Measurements from ENCODE around the gene PAX2. TPM values are rescaled to one million over a fixed set of nuclear protein-coding genes. Genes with fewer than 3 reads are reported as not detected.

Gene PAX2
- total and polyA plus RNA-seq, 4 donors = not detected

DNA sequence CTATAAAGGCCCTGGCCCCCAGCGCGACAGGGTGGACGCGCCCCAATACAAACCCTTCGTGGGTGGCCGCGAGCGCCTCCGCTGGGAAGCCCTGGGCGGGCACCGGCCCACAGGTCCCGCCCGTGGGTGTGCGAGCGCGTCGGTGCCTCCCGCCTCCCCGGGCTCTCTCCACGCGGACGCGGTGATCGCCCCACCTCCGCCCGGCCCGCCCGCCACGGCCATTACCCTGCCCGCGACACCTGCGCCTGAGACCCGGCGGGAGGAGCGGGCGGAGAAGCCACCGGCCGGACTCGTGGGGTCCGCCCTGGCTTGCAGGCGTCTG, 81.2 kb downstream of the PAX2 start:
- Histone ChIP-seq H3K27me3 (ENCODE audit: control insufficient read depth in 4 of 4, insufficient read depth in 4 of 4, low read length in 3 of 4) (peaks cover 2 to 19% (median 8%) of the 10 kb centered on the region in 4 donors), H3K9ac (ENCODE audit: low read depth in 1 of 2, low read length in 2 of 2) (no peak overlapping the region), H3K4me1 (ENCODE audit: control insufficient read depth in 4 of 4, insufficient read depth in 4 of 4, low read length in 3 of 4) (peaks cover 12 to 29% (median 20%) of the 10 kb centered on the region in 4 donors), H3K27ac (ENCODE audit: low read depth in 1 of 2, low read length in 2 of 2) (no peak overlapping the region), H3K9me3 (ENCODE audit: control insufficient read depth in 4 of 4, low read length in 3 of 4) (no peaks in the 10 kb centered on the region), H3K36me3 (ENCODE audit: control insufficient read depth in 4 of 4, insufficient read depth in 3 of 4, low read depth in 1 of 4, low read length in 3 of 4) (no peaks in the 10 kb centered on the region), H3K4me3 (ENCODE audit: low read depth in 1 of 3, low read length in 3 of 3) (peak overlapping the region in 2 of 3 donors; percentile 45 to 52)
- 5% methylated on average over 41 of the region's 41 CpGs for WGBS
- no peak for TF ChIP-seq GABPA (IDR thresholded peaks at IDR 0.05 in 1 of 2, conservative IDR thresholded peaks at IDR 0.05 in 1 of 2)
- TF ChIP-seq, protein P1, sequence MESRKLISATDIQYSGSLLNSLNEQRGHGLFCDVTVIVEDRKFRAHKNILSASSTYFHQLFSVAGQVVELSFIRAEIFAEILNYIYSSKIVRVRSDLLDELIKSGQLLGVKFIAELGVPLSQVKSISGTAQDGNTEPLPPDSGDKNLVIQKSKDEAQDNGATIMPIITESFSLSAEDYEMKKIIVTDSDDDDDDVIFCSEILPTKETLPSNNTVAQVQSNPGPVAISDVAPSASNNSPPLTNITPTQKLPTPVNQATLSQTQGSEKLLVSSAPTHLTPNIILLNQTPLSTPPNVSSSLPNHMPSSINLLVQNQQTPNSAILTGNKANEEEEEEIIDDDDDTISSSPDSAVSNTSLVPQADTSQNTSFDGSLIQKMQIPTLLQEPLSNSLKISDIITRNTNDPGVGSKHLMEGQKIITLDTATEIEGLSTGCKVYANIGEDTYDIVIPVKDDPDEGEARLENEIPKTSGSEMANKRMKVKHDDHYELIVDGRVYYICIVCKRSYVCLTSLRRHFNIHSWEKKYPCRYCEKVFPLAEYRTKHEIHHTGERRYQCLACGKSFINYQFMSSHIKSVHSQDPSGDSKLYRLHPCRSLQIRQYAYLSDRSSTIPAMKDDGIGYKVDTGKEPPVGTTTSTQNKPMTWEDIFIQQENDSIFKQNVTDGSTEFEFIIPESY (IDR thresholded peaks at IDR 0.05) = no peak
- TF ChIP-seq HNF4G (IDR thresholded peaks at IDR 0.05) = no peak
- no peak for TF ChIP-seq NR2F2 (IDR thresholded peaks at IDR 0.05)
- TF ChIP-seq, protein P2, sequence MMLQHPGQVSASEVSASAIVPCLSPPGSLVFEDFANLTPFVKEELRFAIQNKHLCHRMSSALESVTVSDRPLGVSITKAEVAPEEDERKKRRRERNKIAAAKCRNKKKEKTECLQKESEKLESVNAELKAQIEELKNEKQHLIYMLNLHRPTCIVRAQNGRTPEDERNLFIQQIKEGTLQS (IDR thresholded peaks at IDR 0.05) = no peak
- TF ChIP-seq, protein P3, sequence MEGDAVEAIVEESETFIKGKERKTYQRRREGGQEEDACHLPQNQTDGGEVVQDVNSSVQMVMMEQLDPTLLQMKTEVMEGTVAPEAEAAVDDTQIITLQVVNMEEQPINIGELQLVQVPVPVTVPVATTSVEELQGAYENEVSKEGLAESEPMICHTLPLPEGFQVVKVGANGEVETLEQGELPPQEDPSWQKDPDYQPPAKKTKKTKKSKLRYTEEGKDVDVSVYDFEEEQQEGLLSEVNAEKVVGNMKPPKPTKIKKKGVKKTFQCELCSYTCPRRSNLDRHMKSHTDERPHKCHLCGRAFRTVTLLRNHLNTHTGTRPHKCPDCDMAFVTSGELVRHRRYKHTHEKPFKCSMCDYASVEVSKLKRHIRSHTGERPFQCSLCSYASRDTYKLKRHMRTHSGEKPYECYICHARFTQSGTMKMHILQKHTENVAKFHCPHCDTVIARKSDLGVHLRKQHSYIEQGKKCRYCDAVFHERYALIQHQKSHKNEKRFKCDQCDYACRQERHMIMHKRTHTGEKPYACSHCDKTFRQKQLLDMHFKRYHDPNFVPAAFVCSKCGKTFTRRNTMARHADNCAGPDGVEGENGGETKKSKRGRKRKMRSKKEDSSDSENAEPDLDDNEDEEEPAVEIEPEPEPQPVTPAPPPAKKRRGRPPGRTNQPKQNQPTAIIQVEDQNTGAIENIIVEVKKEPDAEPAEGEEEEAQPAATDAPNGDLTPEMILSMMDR (IDR thresholded peaks at IDR 0.05; ENCODE audit: low read depth, low read length, missing input control) = no peak
- TF ChIP-seq TAF1 (conservative IDR thresholded peaks at IDR 0.05) = no peak
- no peak for TF ChIP-seq YY1 (IDR thresholded peaks at IDR 0.05)
- TF ChIP-seq FOXA2 (IDR thresholded peaks at IDR 0.05) = no peak
- TF ChIP-seq RXRA (IDR thresholded peaks at IDR 0.05) = no peak
- no peak for TF ChIP-seq HNF4A (conservative IDR thresholded peaks at IDR 0.05)
- TF ChIP-seq, protein P4, sequence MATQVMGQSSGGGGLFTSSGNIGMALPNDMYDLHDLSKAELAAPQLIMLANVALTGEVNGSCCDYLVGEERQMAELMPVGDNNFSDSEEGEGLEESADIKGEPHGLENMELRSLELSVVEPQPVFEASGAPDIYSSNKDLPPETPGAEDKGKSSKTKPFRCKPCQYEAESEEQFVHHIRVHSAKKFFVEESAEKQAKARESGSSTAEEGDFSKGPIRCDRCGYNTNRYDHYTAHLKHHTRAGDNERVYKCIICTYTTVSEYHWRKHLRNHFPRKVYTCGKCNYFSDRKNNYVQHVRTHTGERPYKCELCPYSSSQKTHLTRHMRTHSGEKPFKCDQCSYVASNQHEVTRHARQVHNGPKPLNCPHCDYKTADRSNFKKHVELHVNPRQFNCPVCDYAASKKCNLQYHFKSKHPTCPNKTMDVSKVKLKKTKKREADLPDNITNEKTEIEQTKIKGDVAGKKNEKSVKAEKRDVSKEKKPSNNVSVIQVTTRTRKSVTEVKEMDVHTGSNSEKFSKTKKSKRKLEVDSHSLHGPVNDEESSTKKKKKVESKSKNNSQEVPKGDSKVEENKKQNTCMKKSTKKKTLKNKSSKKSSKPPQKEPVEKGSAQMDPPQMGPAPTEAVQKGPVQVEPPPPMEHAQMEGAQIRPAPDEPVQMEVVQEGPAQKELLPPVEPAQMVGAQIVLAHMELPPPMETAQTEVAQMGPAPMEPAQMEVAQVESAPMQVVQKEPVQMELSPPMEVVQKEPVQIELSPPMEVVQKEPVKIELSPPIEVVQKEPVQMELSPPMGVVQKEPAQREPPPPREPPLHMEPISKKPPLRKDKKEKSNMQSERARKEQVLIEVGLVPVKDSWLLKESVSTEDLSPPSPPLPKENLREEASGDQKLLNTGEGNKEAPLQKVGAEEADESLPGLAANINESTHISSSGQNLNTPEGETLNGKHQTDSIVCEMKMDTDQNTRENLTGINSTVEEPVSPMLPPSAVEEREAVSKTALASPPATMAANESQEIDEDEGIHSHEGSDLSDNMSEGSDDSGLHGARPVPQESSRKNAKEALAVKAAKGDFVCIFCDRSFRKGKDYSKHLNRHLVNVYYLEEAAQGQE (IDR thresholded peaks at IDR 0.05) = no peak
- TF ChIP-seq JUND (IDR thresholded peaks at IDR 0.05) = no peak
- no peak for TF ChIP-seq RAD21 (IDR thresholded peaks at IDR 0.05)
- TF ChIP-seq, protein P5, sequence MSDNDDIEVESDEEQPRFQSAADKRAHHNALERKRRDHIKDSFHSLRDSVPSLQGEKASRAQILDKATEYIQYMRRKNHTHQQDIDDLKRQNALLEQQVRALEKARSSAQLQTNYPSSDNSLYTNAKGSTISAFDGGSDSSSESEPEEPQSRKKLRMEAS (IDR thresholded peaks at IDR 0.05) = no peak
- no peak for TF ChIP-seq EGR1 (IDR thresholded peaks at IDR 0.05; ENCODE audit: low read depth in 2 of 2)
- TF ChIP-seq SP1 (IDR thresholded peaks at IDR 0.05) = no peak
- DNase-seq (ENCODE audit: low spot score) = no peak

All from liver (tissue), 9 donors.